GM10266 (cell line): Measurements from ENCODE around the gene TUBB1.

Experiments
- DNase-seq: peaks from one replicate; pipeline ENCODE4 v3.0.0; 2012; ENCODE audit errors: extremely low spot score
- CTCF ChIP-seq: IDR thresholded peaks from 2 replicates; pipeline ENCODE4 v1.5.1; 2012; ENCODE audit warnings: mild to moderate bottlenecking, low read depth; ENCODE audit not compliant: control insufficient read depth, insufficient read depth; ENCODE audit errors: missing control alignments

TUBB1 gene

GRCh38 chr20:58991715-58992114, 27.5 kb upstream of the TUBB1 start:
- DNase-seq: no peak
- TF ChIP-seq CTCF: no peak

- DNase-seq: no peak
- no peak for TF ChIP-seq CTCF
Measured at GRCh38 chr20:58992911-58993310, 26.3 kb upstream of the TUBB1 start.

- DNase-seq: no peak
- no peak for TF ChIP-seq CTCF
Measured at GRCh38 chr20:58993332-58994248, 25.6 kb upstream of the TUBB1 start.

GRCh38 chr20:58994390-58995159, 24.7 kb upstream of the TUBB1 start:
- DNase-seq: no peak
- no peak for TF ChIP-seq CTCF

GRCh38 chr20:58995461-58996225, 23.6 kb upstream of the TUBB1 start:
- no peak for TF ChIP-seq CTCF
- no peak for DNase-seq

GRCh38 chr20:58996226-58996611, 23.0 kb upstream of the TUBB1 start:
- TF ChIP-seq CTCF: no peak
- DNase-seq: no peak
